IMR-90 (cell line): ENCODE results near the gene RAB3A. TPM values are rescaled to one million over a fixed set of nuclear protein-coding genes. Genes with fewer than 3 reads are reported as not detected.

Experiments
- ATAC-seq: fragments of 200-7000 bp; cut with Tn5 transposase; 2 replicates; pipeline ENCODE4 v1.9.1; 2020; ENCODE audit warnings: low read depth, mild to moderate bottlenecking, moderate library complexity
- BruUV-seq: library from RNA; stranded (reverse); fragments of 400-500 nt; replicated peaks from 2 replicates; lab custom pipeline; 2021; lab: Mats Ljungman, UMichigan
- CTCF ChIA-PET: fragments of 300-600 bp; formaldehyde crosslinking; extraction: SDS; loops from one replicate; lab custom pipeline; 2021; ENCODE audit warnings: antibody characterized with exemption; lab: Yijun Ruan, JAX
- POLR2A ChIA-PET: fragments of 300-600 bp; sonication (Branson Sonifier 250); formaldehyde crosslinking; loops from one replicate; lab custom pipeline; 2022; ENCODE audit warnings: antibody characterized with exemption; ENCODE audit not compliant: unreplicated experiment; lab: Charles Lee
- DNase-seq: peaks from one replicate; pipeline ENCODE4 v3.0.0; 2013
- H2AFZ ChIP-seq: replicated peaks from 2 replicates; pipeline ENCODE3; 2013; ENCODE audit warnings: low read length, mild to moderate bottlenecking; ENCODE audit not compliant: poor library complexity
- H2AK5ac ChIP-seq: 2 replicates; pipeline ENCODE4 v1.6.1; 2013; ENCODE audit warnings: low read depth, low read length, inconsistent platforms
- H2AK9ac ChIP-seq: replicated peaks from 2 replicates; pipeline ENCODE3; 2013; ENCODE audit warnings: mild to moderate bottlenecking, low read depth, low read length, moderate library complexity; ENCODE audit not compliant: poor library complexity
- H2BK120ac ChIP-seq: 2 replicates; pipeline ENCODE4 v1.6.1; 2013; ENCODE audit warnings: low read depth, low read length, inconsistent platforms
- H2BK15ac ChIP-seq: 3 replicates; pipeline ENCODE4 v1.6.1; 2013; ENCODE audit warnings: low read depth, low read length, inconsistent platforms
- H2BK20ac ChIP-seq: 2 replicates; pipeline ENCODE4 v1.6.1; 2013; ENCODE audit warnings: low read depth, mild to moderate bottlenecking, inconsistent platforms, low read length, moderate library complexity
- H2BK5ac ChIP-seq: 2 replicates; pipeline ENCODE4 v1.6.1; 2013; ENCODE audit warnings: mild to moderate bottlenecking, low read depth, low read length, inconsistent platforms; ENCODE audit not compliant: poor library complexity, severe bottlenecking
- H3K14ac ChIP-seq: replicated peaks from 2 replicates; pipeline ENCODE4 v1.6.1; 2013; ENCODE audit warnings: low read depth, low read length, inconsistent platforms
- H3K18ac ChIP-seq: 2 replicates; pipeline ENCODE4 v1.6.1; 2013; ENCODE audit warnings: low read depth, low read length, control low read depth
- H3K23ac ChIP-seq: 2 replicates; pipeline ENCODE4 v1.6.1; 2013; ENCODE audit warnings: low read depth, low read length, inconsistent platforms
- H3K27ac ChIP-seq: 2 replicates; pipeline ENCODE4 v1.5.1; 2013; ENCODE audit warnings: mild to moderate bottlenecking, control low read depth, low read length; ENCODE audit not compliant: insufficient read depth
- H3K27me3 ChIP-seq: 2 replicates; pipeline ENCODE4 v1.6.1; 2013; ENCODE audit warnings: low read length; ENCODE audit not compliant: control insufficient read depth, insufficient read depth
- H3K36me3 ChIP-seq: 2 replicates; pipeline ENCODE4 v1.6.1; 2013; ENCODE audit warnings: low read length, mixed read lengths; ENCODE audit not compliant: control insufficient read depth, insufficient read depth
- H3K4ac ChIP-seq: 2 replicates; pipeline ENCODE4 v1.6.1; 2013; ENCODE audit warnings: low read depth, low read length, inconsistent platforms
- H3K4me1 ChIP-seq: 2 replicates; pipeline ENCODE4 v1.6.1; 2013; ENCODE audit warnings: low read length, mixed read lengths; ENCODE audit not compliant: control insufficient read depth, insufficient read depth
- H3K4me2 ChIP-seq: 2 replicates; pipeline ENCODE4 v1.6.1; 2013; ENCODE audit warnings: low read depth, mild to moderate bottlenecking, control low read depth, low read length, moderate library complexity
- H3K4me3 ChIP-seq: 2 replicates; pipeline ENCODE4 v1.5.1; 2013; ENCODE audit warnings: low read depth, mild to moderate bottlenecking, control low read depth, low read length, moderate library complexity; ENCODE audit not compliant: insufficient read depth
- H3K56ac ChIP-seq: 2 replicates; pipeline ENCODE4 v1.6.1; 2013; ENCODE audit warnings: low read length, inconsistent platforms; ENCODE audit not compliant: insufficient read depth; ENCODE audit errors: extremely low read depth
- H3K79me1 ChIP-seq, 2 experiments: 2 replicates each; pipeline ENCODE4 v1.6.1; 2013; ENCODE audit warnings: low read length in 2 of 2, inconsistent platforms in 1 of 2, low read depth in 1 of 2
- H3K9ac ChIP-seq: 2 replicates; pipeline ENCODE4 v1.6.1; 2013; ENCODE audit warnings: low read depth, low read length, control low read depth
- H3K9me1 ChIP-seq: 2 replicates; pipeline ENCODE4 v1.6.1; 2013; ENCODE audit warnings: low read length, inconsistent platforms; ENCODE audit not compliant: insufficient read depth
- H3K9me3 ChIP-seq: 2 replicates; pipeline ENCODE4 v1.6.1; 2013; ENCODE audit warnings: low read length; ENCODE audit not compliant: control insufficient read depth, insufficient read depth
- H4K20me1 ChIP-seq: 2 replicates; pipeline ENCODE4 v1.6.1; 2013; ENCODE audit warnings: low read length, inconsistent platforms; ENCODE audit not compliant: insufficient read depth
- H4K5ac ChIP-seq: 2 replicates; pipeline ENCODE4 v1.6.1; 2013; ENCODE audit warnings: mild to moderate bottlenecking, low read depth, low read length, control low read depth
- H4K8ac ChIP-seq, 2 experiments: 2 replicates each; pipeline ENCODE4 v1.6.1; 2013; ENCODE audit warnings: low read depth in 2 of 2, low read length in 2 of 2, control low read depth in 1 of 2, inconsistent platforms in 1 of 2
- H4K91ac ChIP-seq: 2 replicates; pipeline ENCODE4 v1.6.1; 2013; ENCODE audit warnings: low read depth, low read length, inconsistent platforms; ENCODE audit not compliant: insufficient read depth
- CHD1 ChIP-seq: IDR thresholded peaks from 2 replicates; pipeline ENCODE4 v1.6.1; 2012; ENCODE audit warnings: low read depth, low read length, improper control_type of control experiment
- CTCF ChIP-seq: conservative IDR thresholded peaks from 2 replicates; pipeline ENCODE4 v1.5.1; 2012; ENCODE audit warnings: mild to moderate bottlenecking, low read depth, low read length, improper control_type of control experiment
- FOS ChIP-seq: fragments of 150-350 bp; IDR thresholded peaks from 2 replicates; pipeline ENCODE4 v1.6.1; 2016; ENCODE audit warnings: low read depth, low read length
- MAFK ChIP-seq: IDR thresholded peaks from 2 replicates; pipeline ENCODE4 v1.6.1; 2012; ENCODE audit warnings: low read depth, low read length, improper control_type of control experiment
- MAZ ChIP-seq: IDR thresholded peaks from 2 replicates; pipeline ENCODE4 v1.6.1; 2012; ENCODE audit warnings: low read depth, mild to moderate bottlenecking, low read length, improper control_type of control experiment, moderate library complexity, borderline replicate concordance
- MXI1 ChIP-seq: IDR thresholded peaks from 2 replicates; pipeline ENCODE4 v1.6.1; 2012; ENCODE audit warnings: low read depth, mild to moderate bottlenecking, low read length, moderate library complexity, borderline replicate concordance
- NFE2L2 ChIP-seq: fragments of 150-350 bp; IDR thresholded peaks from 2 replicates; pipeline ENCODE4 v1.6.1; 2016; ENCODE audit warnings: low read depth, mild to moderate bottlenecking, low read length
- POLR2A ChIP-seq: IDR thresholded peaks from 2 replicates; pipeline ENCODE4 v1.6.1; 2012; ENCODE audit warnings: mild to moderate bottlenecking, low read depth, low read length
- RCOR1 ChIP-seq: IDR thresholded peaks from 2 replicates; pipeline ENCODE4 v1.6.1; 2012; ENCODE audit warnings: mild to moderate bottlenecking, low read length, improper control_type of control experiment; ENCODE audit not compliant: insufficient replicate concordance
- WGBS, 2 experiments: methylation state at CpG; one replicate each; pipeline versions ENCODE4 v1.1.5 to v1.1.7; 2013; ENCODE audit warnings: missing lambda C conversion rate in 2 of 2; ENCODE audit not compliant: insufficient read length in 1 of 2; ENCODE audit errors: extremely low coverage in 2 of 2; 5-methylcytosine and 5-hydroxymethylcytosine counted together
- dilution Hi-C: fragments of 300-500 bp; cut with HindIII; formaldehyde crosslinking; loops from one replicate; pipeline ENCODE4 v1.14.3; 2018; ENCODE audit warnings: low sequenced_read_pairs; ENCODE audit not compliant: unreplicated experiment
- in situ Hi-C: fragments of 300-500 bp; cut with MboI; formaldehyde crosslinking; loops from 3 replicates; pipeline ENCODE4 v1.14.3; 2019; ENCODE audit warnings: low sequenced_read_pairs, inconsistent platforms, mixed read lengths
- intact Hi-C: fragments of 100-400 bp; cut with micrococcal nuclease; formaldehyde crosslinking; loops from 2 replicates; pipeline ENCODE4 v1.10.0; 2022
- polyA plus RNA-seq, 3 experiments: library from polyadenylated mRNA; depleted of rRNA; stranded (reverse); fragments of >200 nt; gene quantifications; 2 replicates each; pipeline ENCODE4 v1.2.3, GENCODE V29; 2012; ENCODE audit warnings: low replicate concordance in 1 of 3
- total RNA-seq: library from RNA; depleted of rRNA; stranded (reverse); fragments of >200 nt; gene quantifications from 2 replicates; pipeline ENCODE4 v1.2.3, GENCODE V29; 2012
- TF ChIP-seq, protein P1 (sequence below): fragments of 150-350 bp; IDR thresholded peaks from 2 replicates; pipeline ENCODE4 v1.6.1; 2016; ENCODE audit warnings: low read depth, mild to moderate bottlenecking, low read length, moderate library complexity, borderline replicate concordance

Gene RAB3A
- total and polyA plus RNA-seq, 2 of the 4 experiments (the other 2 are of a cell fraction) = 3.0 to 13.6 TPM

- TF ChIP-seq, protein P1, sequence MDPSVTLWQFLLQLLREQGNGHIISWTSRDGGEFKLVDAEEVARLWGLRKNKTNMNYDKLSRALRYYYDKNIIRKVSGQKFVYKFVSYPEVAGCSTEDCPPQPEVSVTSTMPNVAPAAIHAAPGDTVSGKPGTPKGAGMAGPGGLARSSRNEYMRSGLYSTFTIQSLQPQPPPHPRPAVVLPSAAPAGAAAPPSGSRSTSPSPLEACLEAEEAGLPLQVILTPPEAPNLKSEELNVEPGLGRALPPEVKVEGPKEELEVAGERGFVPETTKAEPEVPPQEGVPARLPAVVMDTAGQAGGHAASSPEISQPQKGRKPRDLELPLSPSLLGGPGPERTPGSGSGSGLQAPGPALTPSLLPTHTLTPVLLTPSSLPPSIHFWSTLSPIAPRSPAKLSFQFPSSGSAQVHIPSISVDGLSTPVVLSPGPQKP = no peak
Observed at GRCh38 chr19:18223860-18224524, 20.1 kb upstream of the RAB3A start (continued).

GRCh38 chr19:18221815-18222725 lies 18.2 kb upstream of the RAB3A start:
- no peak overlapping the region for H3K14ac ChIP-seq
- H2BK120ac ChIP-seq = no peak overlapping the region
- no peak overlapping the region for H3K18ac ChIP-seq
- H3K27ac ChIP-seq = no peak overlapping the region
- H3K4ac ChIP-seq = no peak overlapping the region
- H2AK9ac ChIP-seq = no peak overlapping the region
- no peak overlapping the region for H4K91ac ChIP-seq
- no peaks in the 10 kb centered on the region for H3K36me3 ChIP-seq
- H3K4me2 ChIP-seq = no peak overlapping the region
- no peak overlapping the region for H3K4me3 ChIP-seq
- H3K9me1 ChIP-seq = peaks cover 5% of the 10 kb centered on the region; the same call in 1 of the 2 replicates
- intact Hi-C loops (no loop called here), dilution Hi-C loops (no loop called here), in situ Hi-C loops (no loop called here)
- H3K27me3 ChIP-seq = peaks cover under 1% of the 10 kb centered on the region; the same call in 1 of the 2 replicates
- WGBS, 2 experiments = 84% methylated on average over 8 of the region's 25 CpGs; no CpG with 5 or more reads in 1 of the 2 experiments
- no peak overlapping the region for H2BK5ac ChIP-seq
- no peak overlapping the region for H3K56ac ChIP-seq
- H2AFZ ChIP-seq = no peak overlapping the region
- H4K20me1 ChIP-seq = no peaks in the 10 kb centered on the region
- no peak overlapping the region for H2BK15ac ChIP-seq
- DNase-seq = no peak
- H3K4me1 ChIP-seq = peaks cover 7% of the 10 kb centered on the region
- no TSS peak for BruUV-seq
- ATAC-seq = no peak
- H3K9ac ChIP-seq = no peak overlapping the region
- H4K5ac ChIP-seq = no peak overlapping the region
- ChIA-PET POLR2A (interaction anchor here (0.6 kb wide), 1 partner anchor 1130 kb away, joined by 3 read pairs; no protein-coding TSS in a partner anchor), CTCF (no interaction called here)
- no peak overlapping the region for H3K23ac ChIP-seq
- H3K79me1 ChIP-seq = no peaks in the 10 kb centered on the region
- H3K9me3 ChIP-seq = no peaks in the 10 kb centered on the region
- H2BK20ac ChIP-seq = no peak overlapping the region
- no peak overlapping the region for H2AK5ac ChIP-seq
- H4K8ac ChIP-seq = no peak overlapping the region
- TF ChIP-seq, protein P1 = no peak
- no peak for TF ChIP-seq CTCF
- TF ChIP-seq NFE2L2 = no peak
- TF ChIP-seq POLR2A = no peak
- TF ChIP-seq CHD1 = no peak
- TF ChIP-seq MAFK = no peak
- no peak for TF ChIP-seq MAZ
- no peak for TF ChIP-seq RCOR1
- TF ChIP-seq MXI1 = no peak
- no peak for TF ChIP-seq FOS
